Upper lobe of right lung (tissue), 1 donor: ENCODE measurements around the gene MAMSTR. TPM values are rescaled to one million over a fixed set of nuclear protein-coding genes. Genes with fewer than 3 reads are reported as not detected.
"Not testable (repeated sequence)": the region's sequence is repeated elsewhere in the genome, so short reads cannot be mapped to it uniquely, and the experiment has no call there.

Experiments
- ATAC-seq: fragments of 200-7000 bp; cut with Tn5 transposase; one replicate; pipeline ENCODE4 v1.9.1; 2020; ENCODE audit warnings: mild to moderate bottlenecking, moderate library complexity
- DNase-seq: peaks from one replicate; pipeline ENCODE4 v3.0.0-alpha.2; 2020
- H3K27ac ChIP-seq: fragments of 200-600 bp; one replicate; pipeline ENCODE4 v1.8.0; 2022
- H3K27me3 ChIP-seq: fragments of 200-600 bp; one replicate; pipeline ENCODE4 v1.8.0; 2022; ENCODE audit warnings: mild to moderate bottlenecking
- H3K36me3 ChIP-seq: fragments of 200-600 bp; one replicate; pipeline ENCODE4 v1.8.0; 2022
- H3K4me1 ChIP-seq: fragments of 200-600 bp; one replicate; pipeline ENCODE4 v1.8.0; 2022
- H3K4me3 ChIP-seq: fragments of 200-600 bp; one replicate; pipeline ENCODE4 v1.8.0; 2022; ENCODE audit warnings: mild to moderate bottlenecking
- H3K9me3 ChIP-seq: fragments of 200-600 bp; one replicate; pipeline ENCODE4 v1.8.0; 2022
- CTCF ChIP-seq: fragments of 200-600 bp; IDR thresholded peaks from one replicate; pipeline ENCODE4 v1.8.0; 2022; ENCODE audit warnings: antibody characterized with exemption
- intact Hi-C: fragments of 100-400 bp; cut with DNase I; formaldehyde crosslinking; loops from one replicate; pipeline ENCODE4 v1.11.0; 2022
- long read RNA-seq: library from polyadenylated mRNA; unstranded; transcript quantifications from one replicate; pipeline ENCODE4 v2.0.0, GENCODE V29; 2021
- total RNA-seq: library from RNA; stranded (reverse); fragmentation: NEBNext Ultra II Directional; extraction: Animal tissue kit (Norgen Biotek cat#: 25700); gene quantifications from one replicate; pipeline ENCODE4 v1.2.1, GENCODE V29; 2021
- donor health status: DM: no; HTN: yes; CAD: no; lungs with severe emphysema.

MAMSTR gene, protein sequence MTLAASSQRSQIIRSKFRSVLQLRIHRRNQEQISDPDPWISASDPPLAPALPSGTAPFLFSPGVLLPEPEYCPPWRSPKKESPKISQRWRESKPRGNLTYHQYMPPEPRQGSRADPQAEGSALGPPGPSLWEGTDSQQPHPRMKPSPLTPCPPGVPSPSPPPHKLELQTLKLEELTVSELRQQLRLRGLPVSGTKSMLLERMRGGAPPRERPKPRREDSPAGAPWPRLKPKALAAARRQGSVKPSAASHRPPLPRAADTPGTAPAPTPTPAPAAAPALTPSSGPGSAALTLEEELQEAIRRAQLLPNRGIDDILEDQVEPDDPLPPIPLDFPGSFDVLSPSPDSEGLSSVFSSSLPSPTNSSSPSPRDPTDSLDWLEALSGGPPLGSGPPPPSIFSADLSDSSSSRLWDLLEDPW
- 1.2 TPM for total RNA-seq
- long read RNA-seq, partial matches to known transcripts = 0 of 1 reads
- long read RNA-seq, other reads (novel, unspliced or antisense) = 1 of 1 reads

DNA sequence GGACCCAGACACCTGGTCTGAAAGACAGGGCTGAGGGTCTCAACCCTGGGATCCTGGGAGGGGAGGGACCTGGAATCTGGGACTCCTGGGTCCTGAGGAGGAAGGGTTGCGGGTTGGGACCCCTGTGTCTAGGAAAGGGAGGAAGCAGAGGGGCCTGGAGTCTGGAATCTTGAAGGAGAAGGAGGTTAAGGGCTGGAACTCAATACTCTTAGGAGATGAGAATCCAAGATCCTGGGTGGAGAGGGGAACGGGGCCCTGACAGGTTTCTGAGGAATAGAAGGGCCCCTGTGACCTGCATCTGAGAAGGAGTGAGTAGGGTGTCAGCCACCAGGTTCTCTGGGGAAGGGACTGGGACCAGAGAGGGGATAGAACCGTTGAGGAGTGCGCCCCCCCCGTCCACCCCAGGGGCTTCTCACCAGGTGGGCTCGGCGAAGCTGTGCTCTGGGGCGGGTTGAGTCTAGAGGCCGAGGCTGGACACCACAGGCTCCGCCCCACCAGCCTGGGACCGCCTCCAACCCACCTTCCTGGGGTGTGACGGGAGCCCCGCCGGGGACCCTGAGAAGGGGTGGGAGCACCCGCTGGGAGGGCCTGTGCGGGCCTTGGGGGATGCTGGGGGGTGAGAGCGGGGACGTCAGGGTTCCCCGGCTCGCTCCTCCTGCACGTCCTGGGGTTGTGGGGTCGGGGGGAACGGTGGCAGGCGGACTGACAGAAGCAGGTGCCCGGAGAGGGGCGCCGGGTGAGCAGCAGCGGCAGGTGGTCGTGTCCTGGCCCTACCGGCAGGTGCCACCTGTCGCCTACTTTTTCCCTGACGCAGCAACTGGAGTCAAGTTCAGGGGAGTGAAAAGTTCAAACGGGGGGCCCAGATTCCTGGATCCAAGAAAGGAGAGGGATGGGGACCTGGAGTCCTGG lies at the start of gene MAMSTR:
Gene MAMSTR (minus strand): TSS at position 463 of the 909 bp plus-strand sequence. CDS start 694 bp downstream, outside the sequence.
- no peak for ATAC-seq
- peak within 1 kb of the TSS; percentile 63 for H3K4me3 ChIP-seq
- no peak for TF ChIP-seq CTCF
- H3K27me3 ChIP-seq = no peaks in the 10 kb centered on the region
- peak within 1 kb of the TSS; percentile 84 for H3K27ac ChIP-seq
- H3K36me3 ChIP-seq = no peaks in the 10 kb centered on the region
- intact Hi-C loops = no loop called here
- H3K9me3 ChIP-seq = no peaks in the 10 kb centered on the region
- no peak for DNase-seq
- H3K4me1 ChIP-seq = peaks cover 29% of the 10 kb centered on the region

DNA sequence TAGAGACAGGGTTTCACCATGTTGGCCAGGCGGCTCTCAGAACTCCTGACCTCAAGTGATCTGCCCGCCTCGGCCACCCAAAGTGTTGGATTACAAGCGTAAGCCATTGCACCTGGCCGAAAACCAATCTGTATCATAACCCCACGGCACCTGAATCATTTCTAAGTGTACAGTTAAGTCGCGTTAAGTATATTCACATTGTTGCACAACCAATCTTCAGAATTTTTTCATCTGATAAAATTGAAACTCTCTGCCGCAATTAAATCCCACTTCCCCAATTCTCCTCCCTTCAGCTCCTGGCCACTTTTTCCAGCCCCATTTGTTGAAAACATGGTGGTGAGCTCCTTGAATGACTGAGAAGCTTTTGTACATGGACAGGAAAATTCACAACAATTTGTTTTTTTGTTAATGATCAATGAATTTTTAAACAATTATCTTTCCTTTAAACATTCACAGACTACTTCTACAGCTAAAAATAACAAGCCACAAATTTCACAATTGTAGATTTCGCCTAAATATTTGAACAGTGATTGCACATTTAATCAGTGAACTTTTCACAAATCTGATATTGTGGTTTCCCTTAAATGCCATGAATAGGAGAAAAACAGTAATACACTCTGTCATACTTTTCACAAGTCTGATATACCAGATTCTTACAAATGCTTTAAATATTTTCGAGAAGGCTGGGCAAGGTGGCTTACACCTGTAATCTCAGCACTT lies 49.6 kb upstream of the MAMSTR start:
- intact Hi-C loops = no loop called here
- no peak overlapping the region for H3K4me3 ChIP-seq
- DNase-seq = no peak
- H3K4me1 ChIP-seq = no peaks in the 10 kb centered on the region
- no peak for TF ChIP-seq CTCF
- H3K36me3 ChIP-seq = no peaks in the 10 kb centered on the region
- ATAC-seq = peak; percentile 20
- H3K27ac ChIP-seq = peak overlapping the region; percentile 65
- no peaks in the 10 kb centered on the region for H3K27me3 ChIP-seq
- H3K9me3 ChIP-seq = no peaks in the 10 kb centered on the region

DNA sequence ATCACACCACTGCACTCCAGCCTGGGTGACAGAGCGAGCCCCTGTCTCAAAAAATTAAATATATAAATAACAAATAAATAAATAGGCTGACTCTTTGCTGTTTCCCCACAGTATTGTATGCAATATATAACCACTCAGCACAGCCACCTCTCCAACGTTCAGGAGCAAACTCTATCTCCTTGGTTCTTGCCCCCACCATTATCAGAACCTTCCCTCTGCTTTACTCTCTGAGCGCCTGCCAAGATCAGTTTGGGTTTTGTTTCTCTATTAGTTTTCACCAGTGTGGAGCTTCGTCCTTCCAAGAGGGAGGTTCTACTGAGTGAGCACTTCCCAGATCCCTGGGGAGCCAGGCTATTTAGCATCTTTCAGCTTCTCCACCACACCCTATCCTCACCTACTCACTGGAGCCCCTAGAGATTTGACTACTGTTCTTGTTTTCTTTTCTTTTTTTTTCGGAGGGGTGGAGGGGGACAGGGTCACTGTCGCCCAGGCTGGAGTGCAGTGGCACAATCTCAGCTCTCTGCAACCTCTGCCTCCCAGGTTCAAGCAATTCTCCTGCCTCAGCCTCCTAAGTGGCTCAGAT lies 48.7 kb upstream of the MAMSTR start:
- H3K4me1 ChIP-seq, H3K27ac ChIP-seq, H3K9me3 ChIP-seq, DNase-seq, ATAC-seq, intact Hi-C loops, H3K36me3 ChIP-seq, H3K27me3 ChIP-seq, H3K4me3 ChIP-seq: not testable (repeated sequence)

DNA sequence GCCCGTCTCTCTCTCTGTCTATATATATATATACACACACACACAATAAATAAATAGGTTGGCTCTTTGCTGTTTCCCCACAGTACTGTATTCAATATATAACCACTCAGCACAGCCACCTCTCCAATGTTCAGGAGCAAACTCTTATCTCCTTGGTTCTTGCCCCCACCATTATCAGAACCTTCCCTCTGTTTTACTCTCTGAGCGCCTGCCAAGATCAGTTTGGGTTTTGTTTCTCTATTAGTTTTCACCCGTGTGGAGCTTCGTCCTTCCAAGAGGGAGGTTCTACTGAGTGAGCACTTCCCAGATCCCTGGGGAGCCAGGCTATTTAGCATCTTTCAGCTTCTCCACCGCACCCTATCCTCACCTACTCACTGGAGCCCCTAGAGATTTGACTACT lies 46.3 kb upstream of the MAMSTR start:
- H3K9me3 ChIP-seq, DNase-seq, ATAC-seq, H3K4me1 ChIP-seq, H3K27ac ChIP-seq, H3K36me3 ChIP-seq, intact Hi-C loops, H3K4me3 ChIP-seq, H3K27me3 ChIP-seq: not testable (repeated sequence)

- TF ChIP-seq CTCF = no peak
- DNase-seq (no peak), ATAC-seq (peak; percentile 17)
- Histone ChIP-seq H3K27me3 (no peaks in the 10 kb centered on the region), H3K4me3 (no peak overlapping the region), H3K27ac (peak overlapping the region; percentile 42), H3K9me3 (no peaks in the 10 kb centered on the region), H3K4me1 (no peaks in the 10 kb centered on the region), H3K36me3 (no peaks in the 10 kb centered on the region)
- intact Hi-C loops = no loop called here
Observed at GRCh38 chr19:48760504-48761205, 41.1 kb upstream of the MAMSTR start.

DNA sequence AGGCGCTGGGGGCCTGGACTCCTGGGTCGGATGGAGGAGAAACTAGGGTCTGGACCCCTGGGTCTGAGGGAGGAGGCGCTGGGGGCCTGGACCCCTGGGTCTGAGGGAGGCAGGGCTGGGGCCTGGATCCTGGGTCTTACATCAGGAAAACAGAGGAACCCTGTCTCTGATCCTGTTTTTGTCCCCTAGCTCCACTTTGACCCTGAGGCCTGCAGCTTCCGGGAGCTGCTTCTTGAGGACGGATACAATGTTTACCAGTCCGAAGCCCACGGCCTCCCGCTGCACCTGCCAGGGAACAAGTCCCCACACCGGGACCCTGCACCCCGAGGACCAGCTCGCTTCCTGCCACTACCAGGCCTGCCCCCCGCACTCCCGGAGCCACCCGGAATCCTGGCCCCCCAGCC lies 38.2 kb upstream of the MAMSTR start:
- Histone ChIP-seq H3K27me3 (no peaks in the 10 kb centered on the region), H3K36me3 (no peaks in the 10 kb centered on the region), H3K4me3 (no peak overlapping the region), H3K9me3 (no peaks in the 10 kb centered on the region), H3K4me1 (peaks cover 6% of the 10 kb centered on the region), H3K27ac (no peak overlapping the region)
- ATAC-seq = no peak
- intact Hi-C loops = no loop called here
- no peak for DNase-seq
- no peak for TF ChIP-seq CTCF
